ENCODE data around the gene LRPAP1.
A peak's percentile ranks its signal among the peaks of the same experiment; 100 is the strongest.

Gene LRPAP1

DNA sequence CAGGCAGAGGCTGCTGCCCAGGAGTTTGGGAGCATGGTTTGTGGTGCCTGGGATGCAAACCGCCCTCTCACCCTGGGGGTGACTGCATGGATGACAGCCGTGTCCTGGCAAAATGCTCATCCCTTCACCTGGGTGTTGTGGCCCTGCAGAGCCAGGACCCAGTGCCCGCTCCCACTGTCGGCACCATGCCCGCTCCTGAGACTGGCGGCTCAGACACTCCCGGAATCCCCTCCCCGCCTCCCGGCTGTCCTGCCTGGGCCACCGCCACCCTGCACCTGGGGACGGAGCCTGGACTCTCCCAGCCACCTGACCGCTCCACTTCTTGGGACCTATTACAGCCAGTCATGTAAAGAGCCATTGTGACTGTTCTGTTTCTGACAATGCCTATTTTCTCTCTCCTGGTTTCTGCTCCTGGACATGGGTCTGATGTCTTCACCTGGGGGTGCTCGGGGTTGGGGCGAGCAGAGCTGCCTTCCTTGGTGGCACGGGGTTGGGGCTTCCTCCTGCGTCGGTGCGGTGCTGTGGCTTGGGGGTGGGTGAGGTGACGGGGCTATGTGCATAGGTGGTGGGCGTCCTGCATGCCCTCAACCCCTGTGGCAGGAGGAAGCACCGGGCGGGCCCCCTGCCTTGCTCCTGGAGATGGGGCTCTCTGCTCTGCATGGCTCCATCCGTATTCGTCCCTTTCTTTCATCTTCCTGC lies 30.9 kb downstream of the LRPAP1 start:
- no peak for DNase-seq (ENCODE audit: low spot score)

DNA sequence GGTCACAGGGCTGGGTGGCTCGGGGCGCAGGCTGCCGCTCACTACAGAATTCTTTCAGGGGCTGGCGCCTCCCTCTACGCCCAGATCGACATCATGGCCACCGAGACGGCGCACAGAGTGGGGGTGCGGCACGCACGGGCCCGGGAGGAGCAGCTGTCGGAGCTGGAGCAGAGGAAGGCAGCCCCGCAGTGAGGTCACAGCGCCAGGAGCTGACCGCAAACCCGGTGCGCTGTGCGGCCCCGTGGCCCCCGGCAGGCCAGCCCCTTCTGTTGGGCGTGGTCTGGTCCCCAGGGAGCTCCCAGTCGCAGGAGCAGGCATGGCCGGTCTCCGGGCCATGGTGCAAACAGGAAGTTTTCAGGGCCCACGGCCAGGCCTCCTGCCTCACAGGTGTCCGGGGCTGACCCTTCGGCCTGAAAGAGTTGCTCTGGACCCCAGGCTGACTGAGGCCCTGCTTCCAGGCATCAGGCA lies 31.6 kb downstream of the LRPAP1 start:
- no peak for DNase-seq (ENCODE audit: low spot score)

DNA sequence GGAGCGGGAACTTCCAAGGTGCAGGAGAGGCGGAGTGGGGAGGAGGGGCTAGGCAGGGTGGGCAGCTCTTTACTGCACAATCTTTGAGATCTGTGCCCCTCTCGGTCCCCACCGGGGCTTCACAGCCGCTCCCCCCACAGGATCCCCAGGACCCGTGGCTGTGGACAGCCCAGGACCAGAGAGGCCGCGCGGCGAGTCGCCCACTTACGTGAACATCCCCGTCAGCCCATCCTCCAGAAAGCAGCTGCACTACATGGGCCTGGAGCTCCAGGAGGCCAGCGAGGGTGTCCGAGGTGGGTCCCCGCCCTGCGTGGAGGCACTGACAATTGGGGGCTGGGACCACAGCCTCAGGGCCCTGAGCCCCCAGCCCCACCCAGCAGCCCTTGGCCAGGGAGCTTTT lies 32.1 kb downstream of the LRPAP1 start:
- DNase-seq (ENCODE audit: low spot score) = no peak

DNA sequence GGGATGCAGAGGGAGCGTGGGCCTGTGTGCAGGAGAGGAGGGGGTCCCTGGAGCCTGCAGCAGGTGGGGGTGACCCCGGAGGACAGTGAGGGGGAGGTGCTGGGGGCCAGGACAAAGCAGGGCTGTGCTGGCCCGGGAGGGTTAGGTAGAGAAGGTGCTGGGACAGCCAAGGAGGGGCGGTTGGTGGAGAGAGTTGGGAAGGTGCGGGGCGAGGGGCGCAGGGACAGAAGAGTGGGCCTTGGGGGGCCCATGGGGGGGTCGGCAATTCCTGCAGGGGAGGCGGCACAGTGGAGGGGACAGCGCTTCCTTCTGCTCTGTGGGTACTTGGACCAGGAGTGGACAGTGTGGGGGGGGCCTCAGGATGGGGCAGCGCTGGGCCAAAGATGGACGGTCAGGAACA lies 32.5 kb downstream of the LRPAP1 start:
- DNase-seq (ENCODE audit: low spot score) = no peak

DNA sequence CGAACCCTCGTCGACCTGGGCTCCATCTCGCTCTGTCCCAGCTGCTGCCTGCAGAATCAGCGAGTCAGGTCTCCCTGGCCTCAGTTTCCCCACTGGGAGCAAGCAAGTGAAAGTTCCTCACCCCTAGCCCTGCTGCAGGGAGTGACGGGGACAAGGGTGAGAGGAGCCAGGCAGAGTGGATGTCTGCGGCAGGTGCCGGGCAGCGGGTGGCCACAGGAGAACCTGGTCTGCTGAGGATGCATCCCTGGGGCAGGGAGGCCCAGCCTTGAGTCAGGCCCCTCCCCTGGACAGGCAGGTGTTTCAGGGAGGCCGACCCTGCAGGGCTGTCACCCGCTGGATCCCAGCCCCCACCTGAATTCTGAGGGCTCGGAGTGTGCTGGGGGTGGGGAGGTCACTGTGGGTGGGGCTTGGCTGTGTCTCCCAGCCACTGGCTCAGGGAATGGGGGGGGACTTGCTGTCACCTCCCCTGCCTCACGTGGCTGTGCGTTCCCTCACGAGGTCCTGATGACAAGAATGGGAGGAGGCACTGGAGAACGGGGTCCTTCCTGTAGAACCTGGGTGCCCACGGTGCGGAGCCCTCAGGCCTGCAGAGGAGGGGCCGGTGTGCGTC lies 33.2 kb downstream of the LRPAP1 start:
- DNase-seq (ENCODE audit: low spot score) = no peak

GRCh38 chr4:3498407-3498806 lies 33.8 kb downstream of the LRPAP1 start:
- DNase-seq (ENCODE audit: low spot score) = no peak

GRCh38 chr4:3497523-3498389 lies 34.5 kb downstream of the LRPAP1 start:
- no peak for DNase-seq (ENCODE audit: low spot score)

DNA sequence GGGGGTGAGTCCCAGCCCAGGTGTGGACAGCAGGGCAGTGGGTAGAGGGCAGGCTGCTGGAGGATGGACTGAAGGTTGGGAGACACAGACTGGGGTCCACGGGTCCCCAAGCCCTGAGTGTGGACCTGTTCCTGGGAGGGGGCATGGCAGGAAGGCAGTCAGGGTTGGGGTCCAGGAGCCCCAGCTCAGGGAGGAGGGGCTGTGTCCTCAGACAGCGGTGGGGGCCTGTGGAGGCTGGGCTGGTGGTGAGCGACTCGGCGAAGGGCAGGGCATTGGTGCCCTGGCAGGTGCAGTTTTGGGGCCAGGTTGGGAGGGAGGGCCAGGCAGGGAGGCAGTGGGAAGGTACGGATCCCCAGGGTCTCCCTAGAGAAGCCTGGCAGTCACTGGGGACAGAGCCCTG lies 35.1 kb downstream of the LRPAP1 start:
- no peak for DNase-seq (ENCODE audit: low spot score)

DNA sequence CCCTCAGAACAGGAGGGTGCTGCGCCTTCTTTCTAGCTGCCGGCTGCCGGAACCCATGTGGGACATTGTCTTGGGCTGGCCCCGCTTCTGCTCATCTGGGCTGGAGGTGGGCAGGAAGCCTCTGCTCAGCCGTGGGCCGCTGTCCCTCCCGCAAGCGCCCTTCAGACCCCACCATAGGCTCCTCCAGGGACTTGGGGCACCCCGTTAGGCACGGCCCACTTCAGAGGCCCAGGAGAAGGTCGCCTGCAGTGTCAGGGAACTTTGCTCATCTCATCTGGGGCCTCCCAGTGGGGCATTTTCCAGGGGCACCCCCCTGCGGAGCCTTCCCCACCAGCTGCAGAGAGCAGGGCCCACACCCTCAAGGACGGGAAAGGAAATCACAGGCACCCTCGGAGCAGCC lies 36.2 kb downstream of the LRPAP1 start:
- no peak for DNase-seq (ENCODE audit: low spot score)

GRCh38 chr4:3495204-3495975 lies 36.8 kb downstream of the LRPAP1 start:
- DNase-seq (ENCODE audit: low spot score) = no peak

- DNase-seq (ENCODE audit: low spot score) = no peak
These were observed 37.8 kb downstream of the LRPAP1 start for GRCh38 chr4:3494462-3494871.

DNA sequence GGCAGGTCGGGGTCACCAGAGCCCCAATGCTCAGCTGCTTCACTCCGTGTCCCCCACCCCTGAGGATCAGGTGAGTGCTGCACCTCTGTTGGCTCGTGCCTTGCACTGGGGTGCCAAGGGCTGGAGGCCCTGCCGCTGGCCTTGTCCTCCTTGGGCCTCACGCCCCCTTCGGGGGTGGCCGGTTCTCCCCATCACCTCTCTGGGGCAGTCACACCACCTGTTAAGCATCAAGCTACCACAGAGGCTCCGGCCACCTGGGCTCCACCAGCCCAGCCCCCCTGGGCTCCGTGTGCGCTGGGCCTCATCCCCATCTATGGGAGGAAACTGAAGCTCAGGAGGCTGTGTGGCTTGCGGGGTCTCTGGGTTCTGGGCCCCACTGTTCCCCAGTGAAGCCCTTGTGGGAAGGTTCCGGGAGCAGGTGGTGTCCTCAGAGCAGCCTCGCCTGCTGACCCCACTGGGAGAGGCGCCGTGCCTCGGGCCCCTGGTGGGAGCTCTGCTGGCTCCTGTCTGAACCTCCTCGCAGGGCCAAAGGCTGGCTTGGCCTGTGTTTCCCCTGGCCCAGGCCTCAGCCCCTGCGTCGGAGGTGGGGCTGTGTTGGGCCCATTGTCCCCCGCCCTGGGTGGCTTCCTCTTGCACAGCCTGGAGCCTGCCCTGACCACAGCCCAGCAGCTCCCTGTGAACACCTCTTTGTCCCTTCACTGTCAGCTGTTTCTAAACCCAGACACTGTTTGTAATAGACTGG lies 38.3 kb downstream of the LRPAP1 start:
- DNase-seq (ENCODE audit: low spot score) = no peak

DNA sequence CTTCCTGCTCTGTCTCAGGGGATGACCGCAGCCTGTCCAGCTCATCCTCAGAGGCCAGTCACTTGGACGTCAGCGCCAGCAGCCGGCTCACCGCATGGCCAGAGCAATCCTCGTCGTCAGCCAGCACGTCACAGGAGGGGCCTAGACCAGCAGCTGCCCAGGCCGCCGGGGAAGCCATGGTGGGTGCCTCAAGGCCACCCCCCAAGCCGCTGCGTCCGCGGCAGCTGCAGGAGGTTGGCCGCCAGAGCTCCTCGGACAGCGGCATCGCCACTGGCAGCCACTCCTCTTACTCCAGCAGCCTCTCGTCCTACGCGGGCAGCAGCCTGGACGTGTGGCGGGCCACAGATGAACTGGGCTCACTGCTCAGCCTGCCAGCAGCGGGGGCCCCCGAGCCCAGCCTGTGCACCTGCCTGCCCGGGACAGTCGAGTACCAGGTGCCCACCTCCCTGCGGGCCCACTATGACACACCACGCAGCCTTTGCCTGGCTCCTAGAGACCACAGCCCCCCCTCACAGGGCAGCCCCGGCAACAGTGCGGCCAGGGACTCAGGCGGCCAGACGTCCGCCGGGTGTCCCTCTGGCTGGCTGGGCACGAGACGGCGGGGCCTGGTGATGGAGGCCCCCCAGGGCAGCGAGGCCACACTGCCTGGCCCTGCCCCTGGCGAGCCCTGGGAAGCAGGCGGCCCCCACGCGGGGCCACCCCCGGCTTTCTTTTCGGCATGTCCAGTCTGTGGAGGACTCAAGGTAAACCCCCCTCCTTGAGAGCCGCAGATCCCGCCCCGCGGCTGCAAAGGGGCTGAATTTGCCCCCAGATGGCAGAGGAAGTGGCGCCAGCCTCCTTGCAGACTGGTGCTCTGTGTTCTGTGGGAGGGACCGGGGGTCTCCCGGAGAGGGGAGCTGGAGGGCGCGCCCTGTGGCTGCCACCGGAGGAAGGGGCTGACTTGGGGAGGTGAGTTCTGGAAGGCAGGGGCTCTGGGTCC lies 39.2 kb downstream of the LRPAP1 start:
- DNase-seq (ENCODE audit: low spot score) = no peak

GRCh38 chr4:3491681-3492405 lies 40.4 kb downstream of the LRPAP1 start:
- no peak for DNase-seq (ENCODE audit: low spot score)

- DNase-seq (ENCODE audit: low spot score) = no peak
These were observed 42.7 kb downstream of the LRPAP1 start for GRCh38 chr4:3489451-3489962.

GRCh38 chr4:3488820-3489219 lies 43.4 kb downstream of the LRPAP1 start:
- DNase-seq (ENCODE audit: low spot score) = no peak

DNA sequence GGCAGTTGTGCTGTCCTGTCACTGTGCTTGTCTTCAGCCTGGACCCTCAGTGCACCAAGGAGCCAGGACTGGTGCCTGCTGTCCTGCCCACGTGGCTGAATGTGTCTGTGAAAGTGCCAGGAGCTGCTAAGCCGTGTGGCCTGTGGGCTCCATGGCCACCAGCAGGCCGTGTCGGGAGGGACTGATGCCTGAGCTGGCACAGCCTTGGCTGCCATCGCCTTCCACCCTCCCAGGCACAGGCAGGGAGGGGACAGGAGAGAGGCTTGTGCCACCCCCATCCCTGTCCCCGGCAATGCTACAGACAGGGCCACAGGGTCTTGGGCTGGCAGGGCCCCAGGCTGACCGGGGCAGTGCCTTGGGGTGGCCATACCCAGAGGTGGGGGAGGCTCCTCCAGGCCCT lies 44.4 kb downstream of the LRPAP1 start:
- no peak for DNase-seq (ENCODE audit: low spot score)

DNA sequence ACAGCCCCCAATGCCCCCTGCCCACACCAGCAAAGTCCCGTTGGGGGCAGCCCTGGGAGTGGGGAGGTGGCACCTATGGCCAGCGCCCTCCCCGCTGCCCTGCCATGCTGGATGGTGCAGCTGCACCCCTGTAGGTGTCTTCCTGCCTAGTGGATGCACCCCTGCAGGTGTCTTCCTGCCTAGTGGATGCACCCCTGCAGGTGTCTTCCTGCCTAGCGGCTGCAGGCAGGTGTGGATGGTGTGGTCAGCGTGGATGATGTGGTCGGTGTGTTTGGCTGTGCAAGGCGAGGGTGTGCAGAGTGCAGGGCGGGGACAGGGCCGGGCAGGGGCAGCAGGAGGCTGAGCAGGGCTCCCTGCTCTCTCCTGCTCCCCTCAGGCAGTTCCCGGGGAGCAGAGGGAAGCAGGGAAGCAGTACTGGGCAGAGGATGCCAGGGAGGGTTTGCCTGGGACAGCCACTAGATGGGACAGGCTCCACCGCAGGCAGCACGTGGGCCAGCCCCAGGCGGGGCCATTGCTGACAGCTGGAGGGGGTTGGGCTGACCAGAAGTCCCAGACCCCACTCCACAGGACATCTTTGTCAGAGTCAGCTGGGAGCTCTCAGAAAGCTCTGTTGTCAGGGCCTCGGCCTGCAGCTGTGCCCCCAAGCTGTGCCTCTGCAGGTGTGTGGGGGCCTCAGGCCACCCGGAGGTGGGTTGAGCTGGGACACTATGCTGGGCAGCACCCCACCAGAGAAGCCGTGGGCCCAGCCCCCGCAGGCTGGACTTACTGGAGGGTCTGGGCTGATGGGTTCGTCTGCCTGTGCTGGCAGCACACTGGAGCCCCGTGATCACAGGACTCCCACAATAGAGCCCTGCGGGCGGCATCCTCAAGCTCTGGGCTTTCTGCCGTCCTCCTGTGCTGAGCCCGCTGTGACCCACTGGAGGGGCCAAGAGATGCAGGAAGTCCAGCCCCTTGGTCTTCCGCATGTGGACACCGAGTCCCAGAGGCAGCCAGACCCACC lies 45.4 kb downstream of the LRPAP1 start:
- DNase-seq (ENCODE audit: low spot score) = peak; percentile 38

All from globus pallidus (tissue), 1 donor.